ENCODE results near the gene IMMP2L. TPM values are rescaled to one million over a fixed set of nuclear protein-coding genes. Genes with fewer than 3 reads are reported as not detected.

The IMMP2L gene
- total and polyA plus RNA-seq, 4 donors: 7.3 to 21.1 (median 12.4) TPM

GRCh38 chr7:111067682-111068081 lies 494.6 kb downstream of the IMMP2L start (continued):
- TF ChIP-seq, protein P1, sequence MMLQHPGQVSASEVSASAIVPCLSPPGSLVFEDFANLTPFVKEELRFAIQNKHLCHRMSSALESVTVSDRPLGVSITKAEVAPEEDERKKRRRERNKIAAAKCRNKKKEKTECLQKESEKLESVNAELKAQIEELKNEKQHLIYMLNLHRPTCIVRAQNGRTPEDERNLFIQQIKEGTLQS (IDR thresholded peaks at IDR 0.05): no peak
- TF ChIP-seq HNF4G (IDR thresholded peaks at IDR 0.05): no peak
- no peak for TF ChIP-seq YY1 (IDR thresholded peaks at IDR 0.05)

DNA sequence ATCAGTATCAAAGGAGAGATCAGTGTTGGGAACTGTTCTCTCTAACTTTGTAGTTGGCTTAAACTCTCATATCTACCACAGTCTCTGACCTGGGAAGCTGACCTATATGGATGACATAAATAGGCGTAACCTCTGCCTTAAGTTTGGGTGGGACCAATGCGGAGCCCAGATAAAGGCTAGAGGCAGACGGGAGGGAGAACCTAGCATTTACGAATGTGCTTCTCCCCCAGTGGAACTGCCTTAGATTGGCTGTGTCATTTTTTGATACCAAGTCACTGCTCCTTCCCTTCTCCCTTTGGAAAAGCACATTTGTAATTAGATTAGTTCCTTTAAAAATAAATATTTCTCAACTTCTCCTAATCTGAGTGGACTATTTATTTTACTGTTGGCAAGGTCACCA lies 495.0 kb downstream of the IMMP2L start:
- H3K4me3 ChIP-seq (ENCODE audit: low read depth in 1 of 3, low read length in 3 of 3): no peak overlapping the region
- H3K27me3 ChIP-seq (ENCODE audit: control insufficient read depth in 4 of 4, insufficient read depth in 4 of 4, low read length in 3 of 4): no peaks in the 10 kb centered on the region
- no peaks in the 10 kb centered on the region for H3K4me1 ChIP-seq (ENCODE audit: control insufficient read depth in 4 of 4, insufficient read depth in 4 of 4, low read length in 3 of 4)
- no peaks in the 10 kb centered on the region for H3K36me3 ChIP-seq (ENCODE audit: control insufficient read depth in 4 of 4, insufficient read depth in 3 of 4, low read depth in 1 of 4, low read length in 3 of 4)
- peaks cover 0 to 7% (median under 1%) of the 10 kb centered on the region in 4 donors for H3K9me3 ChIP-seq (ENCODE audit: control insufficient read depth in 4 of 4, low read length in 3 of 4)
- TF ChIP-seq EGR1 (IDR thresholded peaks at IDR 0.05; ENCODE audit: low read depth in 2 of 2) (no peak), CTCF (IDR thresholded peaks at IDR 0.05; ENCODE audit: low read depth, low read length, missing input control) (no peak), FOXA2 (IDR thresholded peaks at IDR 0.05) (no peak)
- TF ChIP-seq, protein P1 (IDR thresholded peaks at IDR 0.05): no peak
- H3K9ac ChIP-seq (ENCODE audit: low read depth in 1 of 2, low read length in 2 of 2): no peak overlapping the region
- no peak for DNase-seq (ENCODE audit: low spot score)
- 93% methylated on average over 4 of the region's 4 CpGs for WGBS
- H3K27ac ChIP-seq (ENCODE audit: low read depth in 1 of 2, low read length in 2 of 2): no peak overlapping the region

DNA sequence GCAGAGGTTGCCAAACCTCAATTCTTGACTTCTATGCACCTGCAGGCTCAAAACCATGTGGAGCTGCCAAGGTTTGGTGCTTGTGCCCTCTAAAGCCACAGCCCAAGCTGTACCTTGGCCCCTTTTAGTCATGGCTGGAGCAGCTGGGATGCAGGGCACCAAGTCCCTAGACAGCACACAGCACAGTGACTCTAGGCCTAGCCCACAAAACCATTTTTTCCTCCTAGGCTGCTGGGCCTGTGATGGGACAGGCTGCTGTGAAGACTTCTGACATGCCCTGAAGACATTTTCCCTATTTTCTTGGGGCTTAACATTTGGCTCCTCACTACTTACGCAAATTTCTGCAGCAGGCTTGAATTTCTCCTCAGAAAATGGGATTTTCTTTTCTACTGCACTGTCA lies 499.1 kb downstream of the IMMP2L start:
- no peak overlapping the region for H3K9ac ChIP-seq (ENCODE audit: low read depth in 1 of 2, low read length in 2 of 2)
- no peak for TF ChIP-seq SP1 (IDR thresholded peaks at IDR 0.05)
- TF ChIP-seq MAX (IDR thresholded peaks at IDR 0.05): no peak
- TF ChIP-seq EGR1 (IDR thresholded peaks at IDR 0.05; ENCODE audit: low read depth in 2 of 2): no peak
- no peak for TF ChIP-seq HNF4G (IDR thresholded peaks at IDR 0.05)
- no peak for TF ChIP-seq JUND (IDR thresholded peaks at IDR 0.05)
- no peak for TF ChIP-seq REST (IDR thresholded peaks at IDR 0.05)
- 100% methylated on average over 1 of the region's 1 CpG for WGBS

More for the DNA sequence above, 499.1 kb downstream of the IMMP2L start:
- DNase-seq (ENCODE audit: low spot score): no peak
- Histone ChIP-seq H3K27me3 (ENCODE audit: control insufficient read depth in 4 of 4, insufficient read depth in 4 of 4, low read length in 3 of 4) (no peaks in the 10 kb centered on the region), H3K36me3 (ENCODE audit: control insufficient read depth in 4 of 4, insufficient read depth in 3 of 4, low read depth in 1 of 4, low read length in 3 of 4) (no peaks in the 10 kb centered on the region), H3K27ac (ENCODE audit: low read depth in 1 of 2, low read length in 2 of 2) (no peak overlapping the region), H3K4me1 (ENCODE audit: control insufficient read depth in 4 of 4, insufficient read depth in 4 of 4, low read length in 3 of 4) (no peaks in the 10 kb centered on the region), H3K4me3 (ENCODE audit: low read depth in 1 of 3, low read length in 3 of 3) (no peak overlapping the region), H3K9me3 (ENCODE audit: control insufficient read depth in 4 of 4, low read length in 3 of 4) (peaks cover 0 to 7% (median under 1%) of the 10 kb centered on the region in 4 donors)

Data from liver (tissue), 9 donors.